ENCODE measurements around the gene KCND3. TPM values are rescaled to one million over a fixed set of nuclear protein-coding genes. Genes with fewer than 3 reads are reported as not detected.

Gene KCND3
- total and polyA plus RNA-seq, 4 donors = 1.0 to 27.1 (median 6.1) TPM

GRCh38 chr1:111826278-111826677, 163.2 kb downstream of the KCND3 start:
- Histone ChIP-seq H3K9ac (ENCODE audit: low read depth in 1 of 2, low read length in 2 of 2) (no peak overlapping the region), H3K27me3 (ENCODE audit: control insufficient read depth in 4 of 4, insufficient read depth in 4 of 4, low read length in 3 of 4) (no peaks in the 10 kb centered on the region), H3K4me1 (ENCODE audit: control insufficient read depth in 4 of 4, insufficient read depth in 4 of 4, low read length in 3 of 4) (no peaks in the 10 kb centered on the region), H3K9me3 (ENCODE audit: control insufficient read depth in 4 of 4, low read length in 3 of 4) (no peaks in the 10 kb centered on the region), H3K4me3 (ENCODE audit: low read depth in 1 of 3, low read length in 3 of 3) (no peak overlapping the region), H3K27ac (ENCODE audit: low read depth in 1 of 2, low read length in 2 of 2) (no peak overlapping the region), H3K36me3 (ENCODE audit: control insufficient read depth in 4 of 4, insufficient read depth in 3 of 4, low read depth in 1 of 4, low read length in 3 of 4) (no peaks in the 10 kb centered on the region)
- DNase-seq (ENCODE audit: low spot score) = no peak
- no peak for TF ChIP-seq EGR1 (IDR thresholded peaks at IDR 0.05; ENCODE audit: low read depth in 2 of 2)
- no peak for TF ChIP-seq GABPA (IDR thresholded peaks at IDR 0.05 in 1 of 2, conservative IDR thresholded peaks at IDR 0.05 in 1 of 2)
- TF ChIP-seq TAF1 (conservative IDR thresholded peaks at IDR 0.05) = no peak
- TF ChIP-seq REST (IDR thresholded peaks at IDR 0.05) = no peak
- TF ChIP-seq MAX (IDR thresholded peaks at IDR 0.05) = no peak
- no peak for TF ChIP-seq FOXA2 (IDR thresholded peaks at IDR 0.05)
- no peak for TF ChIP-seq JUND (IDR thresholded peaks at IDR 0.05)
- TF ChIP-seq ZBTB33 (IDR thresholded peaks at IDR 0.05) = no peak
- no peak for TF ChIP-seq RAD21 (IDR thresholded peaks at IDR 0.05)
- no peak for TF ChIP-seq CTCF (IDR thresholded peaks at IDR 0.05; ENCODE audit: low read depth, low read length, missing input control)
- WGBS = 60% methylated on average over 4 of the region's 4 CpGs

- H3K27ac ChIP-seq (ENCODE audit: low read depth in 1 of 2, low read length in 2 of 2) = no peak overlapping the region
- no peak for DNase-seq (ENCODE audit: low spot score)
- 94% methylated on average over 3 of the region's 3 CpGs for WGBS
- no peak overlapping the region for H3K9ac ChIP-seq (ENCODE audit: low read depth in 1 of 2, low read length in 2 of 2)
- H3K4me3 ChIP-seq (ENCODE audit: low read depth in 1 of 3, low read length in 3 of 3) = no peak overlapping the region
- no peaks in the 10 kb centered on the region for H3K4me1 ChIP-seq (ENCODE audit: control insufficient read depth in 4 of 4, insufficient read depth in 4 of 4, low read length in 3 of 4)
- H3K36me3 ChIP-seq (ENCODE audit: control insufficient read depth in 4 of 4, insufficient read depth in 3 of 4, low read depth in 1 of 4, low read length in 3 of 4) = peaks cover 0 to 2% (median 0%) of the 10 kb centered on the region in 4 donors
- H3K9me3 ChIP-seq (ENCODE audit: control insufficient read depth in 4 of 4, low read length in 3 of 4) = no peaks in the 10 kb centered on the region
- no peaks in the 10 kb centered on the region for H3K27me3 ChIP-seq (ENCODE audit: control insufficient read depth in 4 of 4, insufficient read depth in 4 of 4, low read length in 3 of 4)
- TF ChIP-seq REST (IDR thresholded peaks at IDR 0.05) (no peak), GABPA (IDR thresholded peaks at IDR 0.05 in 1 of 2, conservative IDR thresholded peaks at IDR 0.05 in 1 of 2) (no peak), ZBTB33 (IDR thresholded peaks at IDR 0.05) (no peak), TAF1 (conservative IDR thresholded peaks at IDR 0.05) (no peak), ATF3 (IDR thresholded peaks at IDR 0.05) (no peak), CTCF (IDR thresholded peaks at IDR 0.05; ENCODE audit: low read depth, low read length, missing input control) (no peak), HNF4A (conservative IDR thresholded peaks at IDR 0.05) (no peak), HNF4G (IDR thresholded peaks at IDR 0.05) (no peak), MAX (IDR thresholded peaks at IDR 0.05) (no peak), YY1 (IDR thresholded peaks at IDR 0.05) (no peak)
Observed at GRCh38 chr1:111825217-111825616, 164.3 kb downstream of the KCND3 start.
